Kidney (tissue), 14 donors: Measurements from ENCODE around the gene OR10A6. TPM values are rescaled to one million over a fixed set of nuclear protein-coding genes. Genes with fewer than 3 reads are reported as not detected.

ENCODE experiments used
- DNase-seq, 5 donors: peaks; one replicate each; pipeline ENCODE4 v3.0.0-alpha.2; 2013 to 2020
- FAIRE-seq: peaks from 2 replicates; lab custom pipeline; 2012; peaks lifted over from hg19 to GRCh38; lab: Jason Lieb, UNC
- H3K27ac ChIP-seq, 2 donors: one replicate each; pipeline ENCODE4 v1.7.0; 2013; ENCODE audit warnings: low read depth in 2 of 2, low read length in 2 of 2, inconsistent platforms in 1 of 2
- H3K27me3 ChIP-seq: one replicate; pipeline ENCODE4 v1.7.1; 2013; ENCODE audit warnings: low read length, inconsistent platforms; ENCODE audit not compliant: control insufficient read depth, insufficient read depth
- H3K36me3 ChIP-seq, 3 donors: one replicate each; pipeline versions ENCODE4 v1.7.0 to v1.7.1; 2013; ENCODE audit warnings: low read length in 3 of 3, control low read depth in 1 of 3, inconsistent platforms in 1 of 3; ENCODE audit not compliant: insufficient read depth in 3 of 3, control insufficient read depth in 2 of 3
- H3K4me1 ChIP-seq, 3 donors: one replicate each; pipeline versions ENCODE4 v1.7.0 to v1.7.1; 2013; ENCODE audit warnings: low read length in 3 of 3, inconsistent platforms in 1 of 3, low read depth in 1 of 3; ENCODE audit not compliant: control insufficient read depth in 2 of 3, insufficient read depth in 2 of 3
- H3K4me3 ChIP-seq, 3 donors: one replicate each; pipeline versions ENCODE4 v1.7.0 to v1.8.1; 2013; ENCODE audit warnings: low read length in 3 of 3, control low read depth in 1 of 3, inconsistent platforms in 1 of 3
- H3K9ac ChIP-seq, 3 donors: one replicate each; pipeline versions ENCODE4 v1.7.0 to v1.7.1; 2013; ENCODE audit warnings: low read length in 3 of 3, control low read depth in 1 of 3, inconsistent platforms in 1 of 3
- H3K9me3 ChIP-seq, 3 donors: one replicate each; pipeline versions ENCODE4 v1.7.0 to v1.7.1; 2013; ENCODE audit warnings: low read length in 3 of 3, control low read depth in 1 of 3, inconsistent platforms in 1 of 3; ENCODE audit not compliant: control insufficient read depth in 2 of 3, insufficient read depth in 1 of 3
- intact Hi-C: fragments of 100-400 bp; cut with DNase I; formaldehyde crosslinking; loops from one replicate; pipeline ENCODE4 v1.11.1; 2022
- polyA plus RNA-seq: library from polyadenylated mRNA; stranded (reverse); fragments of 350-450 nt; fragmentation: Illumina TruSeq; extraction: RNeasy Lipid Tissue Mini Kit (QIAGEN cat#74804); gene quantifications from one replicate; pipeline ENCODE4 v1.2.3, GENCODE V29; 2014; ENCODE audit warnings: low read depth, low replicate concordance; ENCODE audit not compliant: insufficient read depth
- total RNA-seq: library from RNA; stranded (reverse); fragmentation: NEBNext Ultra II Directional; extraction: Animal tissue kit (Norgen Biotek cat#: 25700); gene quantifications from one replicate; pipeline ENCODE4 v1.2.1, GENCODE V29; 2021
- TF ChIP-seq, protein P1 (sequence below): IDR thresholded peaks from 3 replicates; pipeline ENCODE4 v1.5.1; 2012; ENCODE audit warnings: mild to moderate bottlenecking, moderate library complexity, borderline replicate concordance; ENCODE audit not compliant: insufficient read depth; ENCODE audit errors: extremely low read depth
- donor health status: control.
- donor health status: control.
- donor health status: control.
- donor health status: control.
- donor health status: control.
- donor health status: DM: yes; HTN: yes; CAD: no.
- donor health status: Normal renal cell carcinoma (clear cell type).

The OR10A6 gene
- total and polyA plus RNA-seq, 2 donors from 2014 or later = not detected

DNA sequence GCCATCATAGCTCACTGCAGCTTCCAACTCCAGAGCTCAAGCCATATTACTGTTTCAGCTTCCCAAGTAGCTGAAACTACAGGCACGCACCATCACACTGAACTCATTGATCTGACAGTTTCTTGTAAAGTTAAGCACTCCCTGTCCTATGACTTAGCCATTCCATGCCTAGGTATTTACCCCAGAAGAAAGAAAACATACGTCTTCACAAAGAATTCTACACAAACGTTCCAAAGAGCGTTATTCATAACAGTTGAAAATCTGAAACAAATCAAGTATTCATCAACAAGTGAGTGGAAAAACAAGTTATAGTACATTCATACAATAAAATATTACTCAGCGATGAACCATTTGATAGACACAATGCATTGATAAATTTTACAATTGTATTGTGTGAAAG is 41.9 kb upstream of the OR10A6 start:
- Histone ChIP-seq H3K9me3 (no peaks in the 10 kb centered on the region), H3K9ac (no peak overlapping the region), H3K27ac (no peak overlapping the region), H3K4me1 (no peaks in the 10 kb centered on the region), H3K27me3 (no peaks in the 10 kb centered on the region), H3K36me3 (no peaks in the 10 kb centered on the region), H3K4me3 (no peak overlapping the region)
- intact Hi-C loops = no loop called here
- no peak for DNase-seq
- FAIRE-seq = no peak
- TF ChIP-seq, protein P1, sequence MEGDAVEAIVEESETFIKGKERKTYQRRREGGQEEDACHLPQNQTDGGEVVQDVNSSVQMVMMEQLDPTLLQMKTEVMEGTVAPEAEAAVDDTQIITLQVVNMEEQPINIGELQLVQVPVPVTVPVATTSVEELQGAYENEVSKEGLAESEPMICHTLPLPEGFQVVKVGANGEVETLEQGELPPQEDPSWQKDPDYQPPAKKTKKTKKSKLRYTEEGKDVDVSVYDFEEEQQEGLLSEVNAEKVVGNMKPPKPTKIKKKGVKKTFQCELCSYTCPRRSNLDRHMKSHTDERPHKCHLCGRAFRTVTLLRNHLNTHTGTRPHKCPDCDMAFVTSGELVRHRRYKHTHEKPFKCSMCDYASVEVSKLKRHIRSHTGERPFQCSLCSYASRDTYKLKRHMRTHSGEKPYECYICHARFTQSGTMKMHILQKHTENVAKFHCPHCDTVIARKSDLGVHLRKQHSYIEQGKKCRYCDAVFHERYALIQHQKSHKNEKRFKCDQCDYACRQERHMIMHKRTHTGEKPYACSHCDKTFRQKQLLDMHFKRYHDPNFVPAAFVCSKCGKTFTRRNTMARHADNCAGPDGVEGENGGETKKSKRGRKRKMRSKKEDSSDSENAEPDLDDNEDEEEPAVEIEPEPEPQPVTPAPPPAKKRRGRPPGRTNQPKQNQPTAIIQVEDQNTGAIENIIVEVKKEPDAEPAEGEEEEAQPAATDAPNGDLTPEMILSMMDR = no peak

DNA sequence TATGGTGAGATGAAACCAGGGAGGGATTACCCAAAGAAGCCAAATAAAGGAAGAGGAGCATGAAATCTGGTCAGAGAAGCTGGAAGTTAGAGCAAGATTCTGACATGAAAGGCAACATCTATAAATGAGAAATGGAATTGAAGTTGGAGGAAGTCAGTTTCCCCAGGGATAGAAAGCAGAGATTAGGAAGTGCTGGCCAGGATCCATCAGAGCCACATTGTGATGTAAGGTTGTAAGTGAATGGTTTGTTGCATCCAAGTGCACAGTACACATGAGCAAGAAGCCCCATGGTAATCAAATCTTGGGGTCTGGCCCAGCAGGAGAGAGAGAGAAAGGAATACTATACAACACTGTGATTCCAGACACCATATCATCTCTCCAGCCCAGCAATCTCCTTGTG is 40.8 kb upstream of the OR10A6 start:
- DNase-seq = no peak

DNA sequence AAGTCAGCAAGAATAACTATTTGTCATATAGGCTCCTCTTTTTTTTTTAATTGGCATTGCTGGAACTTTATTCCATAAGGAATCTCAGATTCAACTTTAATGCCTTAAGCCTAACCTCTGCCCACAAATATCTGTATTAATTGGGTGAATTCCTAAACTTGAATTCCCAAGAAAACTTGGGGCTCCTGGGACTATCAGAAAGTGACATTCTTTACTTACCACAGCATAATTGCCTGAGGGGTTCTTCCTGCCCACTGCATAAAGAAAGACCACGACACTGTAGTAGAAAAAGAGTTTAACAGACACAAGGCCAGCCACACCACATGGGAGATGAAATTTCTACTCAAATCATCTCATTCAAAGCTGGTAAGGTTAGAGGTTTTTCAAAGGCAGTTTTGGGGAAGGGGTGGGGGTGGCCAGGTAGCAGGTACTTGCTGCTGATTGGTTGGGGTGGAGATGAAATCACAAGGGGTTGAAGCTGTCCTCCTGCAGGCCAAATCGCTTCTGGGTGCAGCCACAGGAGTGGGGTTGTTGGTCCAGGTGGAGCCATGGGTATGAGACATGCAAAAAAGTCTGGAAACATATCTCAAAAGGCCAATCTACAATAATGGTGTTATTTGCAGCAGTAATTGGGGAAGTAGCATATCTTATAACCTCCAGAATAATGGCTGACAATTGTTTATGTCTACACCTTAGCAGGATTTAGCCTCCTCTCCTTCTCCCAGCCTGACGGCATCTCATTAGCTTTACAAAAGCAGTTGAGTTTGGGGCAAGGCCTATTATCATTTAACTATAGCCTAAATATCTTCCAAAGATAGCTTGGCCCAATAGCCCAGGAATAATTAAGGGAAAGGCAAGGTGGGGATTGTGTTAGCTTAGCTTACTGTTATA is 38.9 kb upstream of the OR10A6 start:
- no peak overlapping the region for H3K27ac ChIP-seq
- H3K9me3 ChIP-seq = no peaks in the 10 kb centered on the region
- no peaks in the 10 kb centered on the region for H3K4me1 ChIP-seq
- H3K9ac ChIP-seq = no peak overlapping the region
- TF ChIP-seq, protein P1 = no peak
- intact Hi-C loops = no loop called here
- H3K36me3 ChIP-seq = no peaks in the 10 kb centered on the region
- no peak for FAIRE-seq
- no peak overlapping the region for H3K4me3 ChIP-seq
- H3K27me3 ChIP-seq = no peaks in the 10 kb centered on the region
- no peak for DNase-seq

More for the DNA sequence above, 40.8 kb upstream of the OR10A6 start:
- Histone ChIP-seq H3K9ac (no peak overlapping the region), H3K36me3 (no peaks in the 10 kb centered on the region), H3K9me3 (no peaks in the 10 kb centered on the region), H3K4me3 (no peak overlapping the region), H3K4me1 (no peaks in the 10 kb centered on the region), H3K27me3 (no peaks in the 10 kb centered on the region), H3K27ac (no peak overlapping the region)
- intact Hi-C loops = no loop called here
- no peak for FAIRE-seq
- TF ChIP-seq, protein P1 = no peak
